ENCODE data around the gene FNBP1. TPM values are rescaled to one million over a fixed set of nuclear protein-coding genes. Genes with fewer than 3 reads are reported as not detected.
A peak's percentile ranks its signal among the peaks of the same experiment; 100 is the strongest.

FNBP1 gene
- total RNA-seq, 2 experiments from 2014 or later: 215 to 228 TPM

GRCh38 chr9:129972816-129973215 lies 70.2 kb downstream of the FNBP1 start:
- Mint-ChIP-seq H3K27me3 (no peaks in the 10 kb centered on the region), H3K36me3 (peaks cover 43% of the 10 kb centered on the region), H3K4me3 (no peak overlapping the region), H3K4me1 (ENCODE audit: low read depth) (peaks cover 28% of the 10 kb centered on the region), H3K9me3 (no peaks in the 10 kb centered on the region), H3K27ac (peak overlapping the region; percentile 60)
- DNase-seq: no peak
- ChIA-PET POLR2A (interaction anchor here (1.2 kb wide), 1 partner anchor 15 kb away, joined by 3 read pairs; no protein-coding TSS in a partner anchor), CTCF (interaction anchor here (0.6 to 1.2 kb wide), 2 partner anchors 18 to 40 kb away, joined by 3 to 4 read pairs; no protein-coding TSS in a partner anchor)
- intact Hi-C loops (cut with micrococcal nuclease): no loop called here

GRCh38 chr9:129968690-129969485 lies 74.1 kb downstream of the FNBP1 start:
- H3K9me3 Mint-ChIP-seq: no peaks in the 10 kb centered on the region
- DNase-seq: no peak
- peaks cover 57% of the 10 kb centered on the region for H3K4me1 Mint-ChIP-seq (ENCODE audit: low read depth)
- H3K27me3 Mint-ChIP-seq: no peaks in the 10 kb centered on the region
- H3K4me3 Mint-ChIP-seq: no peak overlapping the region
- H3K27ac Mint-ChIP-seq: peak overlapping the region; percentile 74
- intact Hi-C loops (cut with micrococcal nuclease): no loop called here
- peaks cover 45% of the 10 kb centered on the region for H3K36me3 Mint-ChIP-seq
- POLR2A ChIA-PET: interaction anchor here (1.0 to 1.3 kb wide), 2 partner anchors 12 to 74 kb away, joined by 4 read pairs; no protein-coding TSS in a partner anchor
- CTCF ChIA-PET: no interaction called here

GRCh38 chr9:129964901-129965734 lies 77.9 kb downstream of the FNBP1 start:
- no peaks in the 10 kb centered on the region for H3K9me3 Mint-ChIP-seq
- no peaks in the 10 kb centered on the region for H3K27me3 Mint-ChIP-seq
- peaks cover 75% of the 10 kb centered on the region for H3K4me1 Mint-ChIP-seq (ENCODE audit: low read depth)
- ChIA-PET POLR2A (interaction anchor here (1.0 to 1.4 kb wide), 3 partner anchors 33 to 77 kb away, joined by 3 to 5 read pairs (median 3); no protein-coding TSS in a partner anchor), CTCF (interaction anchor here (0.6 to 2.1 kb wide), 5 partner anchors 25 to 1309 kb away, joined by 3 to 8 read pairs (median 3); no protein-coding TSS in a partner anchor)
- peaks cover 50% of the 10 kb centered on the region for H3K36me3 Mint-ChIP-seq
- H3K27ac Mint-ChIP-seq: peak overlapping the region; percentile 92
- intact Hi-C loops (cut with micrococcal nuclease): no loop called here
- H3K4me3 Mint-ChIP-seq: no peak overlapping the region
- DNase-seq: no peak

GRCh38 chr9:129962889-129963703 lies 79.9 kb downstream of the FNBP1 start:
- CTCF ChIA-PET: interaction anchor here (0.6 to 2.1 kb wide), 5 partner anchors 14 to 78 kb away, joined by 3 to 8 read pairs (median 3); no protein-coding TSS in a partner anchor
- POLR2A ChIA-PET: interaction anchor here (0.6 to 2.4 kb wide), 4 partner anchors 28 to 60 kb away, joined by 3 to 6 read pairs (median 4); no protein-coding TSS in a partner anchor
- Mint-ChIP-seq H3K9me3 (no peaks in the 10 kb centered on the region), H3K27ac (peak overlapping the region; percentile 92), H3K4me3 (peak overlapping the region; percentile 77), H3K4me1 (ENCODE audit: low read depth) (peaks cover 76% of the 10 kb centered on the region), H3K27me3 (no peaks in the 10 kb centered on the region), H3K36me3 (peaks cover 53% of the 10 kb centered on the region)
- intact Hi-C loops (cut with micrococcal nuclease): loop anchor here (1.0 to 2.0 kb wide), 4 partner anchors 18 to 76 kb away; no protein-coding TSS in a partner anchor
- DNase-seq: peak; percentile 86

GRCh38 chr9:129962451-129962864 lies 80.5 kb downstream of the FNBP1 start:
- H3K9me3 Mint-ChIP-seq: no peaks in the 10 kb centered on the region
- POLR2A ChIA-PET: interaction anchor here (1.0 to 2.4 kb wide), 4 partner anchors 37 to 91 kb away, joined by 3 to 6 read pairs (median 4); partner anchors contain the start of gene GPR107
- H3K4me3 Mint-ChIP-seq: peak overlapping the region; percentile 77
- CTCF ChIA-PET: interaction anchor here (0.6 to 1.8 kb wide), 4 partner anchors 13 to 76 kb away, joined by 3 to 7 read pairs (median 3); no protein-coding TSS in a partner anchor
- H3K27me3 Mint-ChIP-seq: no peaks in the 10 kb centered on the region
- no peak for DNase-seq
- peak overlapping the region; percentile 92 for H3K27ac Mint-ChIP-seq
- H3K4me1 Mint-ChIP-seq (ENCODE audit: low read depth): peaks cover 81% of the 10 kb centered on the region
- intact Hi-C loops (cut with micrococcal nuclease): loop anchor here (2.0 kb wide), 2 partner anchors 18 to 76 kb away; no protein-coding TSS in a partner anchor
- H3K36me3 Mint-ChIP-seq: peaks cover 58% of the 10 kb centered on the region

- intact Hi-C loops (cut with micrococcal nuclease): no loop called here
- no peak overlapping the region for H3K4me3 Mint-ChIP-seq
- H3K27ac Mint-ChIP-seq: peak overlapping the region; percentile 82
- no peaks in the 10 kb centered on the region for H3K9me3 Mint-ChIP-seq
- H3K27me3 Mint-ChIP-seq: no peaks in the 10 kb centered on the region
- CTCF ChIA-PET: interaction anchor here (0.6 to 2.4 kb wide), 3 partner anchors 25 to 74 kb away, joined by 3 to 7 read pairs (median 5); no protein-coding TSS in a partner anchor
- DNase-seq: no peak
- POLR2A ChIA-PET: interaction anchor here (0.6 to 1.4 kb wide), 6 partner anchors 14 to 79 kb away, joined by 3 to 5 read pairs (median 3); no protein-coding TSS in a partner anchor
- H3K4me1 Mint-ChIP-seq (ENCODE audit: low read depth): peaks cover 71% of the 10 kb centered on the region
- H3K36me3 Mint-ChIP-seq: peaks cover 53% of the 10 kb centered on the region
Measured at GRCh38 chr9:129958796-129959195, 84.2 kb downstream of the FNBP1 start.

GRCh38 chr9:129954868-129955550 lies 88.0 kb downstream of the FNBP1 start:
- Mint-ChIP-seq H3K4me3 (no peak overlapping the region), H3K27me3 (no peaks in the 10 kb centered on the region), H3K36me3 (peaks cover 51% of the 10 kb centered on the region), H3K9me3 (no peaks in the 10 kb centered on the region), H3K4me1 (ENCODE audit: low read depth) (peaks cover 51% of the 10 kb centered on the region), H3K27ac (peak overlapping the region; percentile 54)
- DNase-seq: no peak
- CTCF ChIA-PET: interaction anchor here (0.6 to 1.4 kb wide), 3 partner anchors 18 to 153 kb away, joined by 3 to 4 read pairs (median 3); no protein-coding TSS in a partner anchor
- intact Hi-C loops (cut with micrococcal nuclease): no loop called here
- POLR2A ChIA-PET: interaction anchor here (0.6 kb wide), 4 partner anchors 10 to 177 kb away, joined by 3 to 4 read pairs (median 3); no protein-coding TSS in a partner anchor

- Mint-ChIP-seq H3K36me3 (peaks cover 59% of the 10 kb centered on the region), H3K27me3 (no peaks in the 10 kb centered on the region), H3K27ac (no peak overlapping the region), H3K4me3 (no peak overlapping the region), H3K4me1 (ENCODE audit: low read depth) (peaks cover 52% of the 10 kb centered on the region), H3K9me3 (no peaks in the 10 kb centered on the region)
- CTCF ChIA-PET: no interaction called here
- POLR2A ChIA-PET: no interaction called here
- intact Hi-C loops (cut with micrococcal nuclease): no loop called here
- no peak for DNase-seq
Measured at GRCh38 chr9:129953736-129954135, 89.3 kb downstream of the FNBP1 start.

- POLR2A ChIA-PET: interaction anchor here (0.6 kb wide), 1 partner anchor 68 kb away, joined by 3 read pairs; no protein-coding TSS in a partner anchor
- H3K27me3 Mint-ChIP-seq: no peaks in the 10 kb centered on the region
- peaks cover 42% of the 10 kb centered on the region for H3K4me1 Mint-ChIP-seq (ENCODE audit: low read depth)
- CTCF ChIA-PET: no interaction called here
- H3K27ac Mint-ChIP-seq: no peak overlapping the region
- no peak for DNase-seq
- no peaks in the 10 kb centered on the region for H3K9me3 Mint-ChIP-seq
- H3K36me3 Mint-ChIP-seq: peaks cover 54% of the 10 kb centered on the region
- intact Hi-C loops (cut with micrococcal nuclease): no loop called here
- no peak overlapping the region for H3K4me3 Mint-ChIP-seq
Measured at GRCh38 chr9:129952337-129952736, 90.7 kb downstream of the FNBP1 start.

GRCh38 chr9:129949821-129950220 lies 93.2 kb downstream of the FNBP1 start:
- no peaks in the 10 kb centered on the region for H3K9me3 Mint-ChIP-seq
- CTCF ChIA-PET: no interaction called here
- intact Hi-C loops (cut with micrococcal nuclease): no loop called here
- H3K4me3 Mint-ChIP-seq: no peak overlapping the region
- peak overlapping the region; percentile 0 for H3K27ac Mint-ChIP-seq
- H3K27me3 Mint-ChIP-seq: no peaks in the 10 kb centered on the region
- no peak for DNase-seq
- H3K4me1 Mint-ChIP-seq (ENCODE audit: low read depth): peaks cover 42% of the 10 kb centered on the region
- peaks cover 50% of the 10 kb centered on the region for H3K36me3 Mint-ChIP-seq
- POLR2A ChIA-PET: interaction anchor here (0.6 kb wide), 1 partner anchor 88 kb away, joined by 4 read pairs; no protein-coding TSS in a partner anchor
